Measurements from ENCODE around the gene MDC1.
"Not testable (repeated sequence)": the region's sequence is repeated elsewhere in the genome, so short reads cannot be mapped to it uniquely, and the experiment has no call there.

- not testable (repeated sequence) for TF ChIP-seq POLR2A (IDR thresholded peaks at IDR 0.05)
- TF ChIP-seq CTCF (IDR thresholded peaks at IDR 0.05) = peak in 1 of 4 donors; percentile 5
Measured at GRCh38 chr6:30723843-30724741, 7.0 kb upstream of the MDC1 start.
